HG03108 (cell line): ENCODE results near the gene YIPF2.
"Not testable (repeated sequence)": the region's sequence is repeated elsewhere in the genome, so short reads cannot be mapped to it uniquely, and the experiment has no call there.

ENCODE experiments used
- ATAC-seq: cut with Tn5 transposase; IDR thresholded peaks from one replicate; pipeline ENCODE4 v1.9.1; 2021; ENCODE audit warnings: moderate library complexity; ENCODE audit not compliant: unreplicated experiment

Gene YIPF2

GRCh38 chr19:10877608-10878007 lies 50.8 kb downstream of the YIPF2 start:
- ATAC-seq = not testable (repeated sequence)

GRCh38 chr19:10876459-10877240 lies 51.8 kb downstream of the YIPF2 start:
- ATAC-seq = peak; percentile 62

- no peak for ATAC-seq
Observed at GRCh38 chr19:10874024-10874423, 54.4 kb downstream of the YIPF2 start.

- ATAC-seq = no peak
Observed at GRCh38 chr19:10872546-10873107, 55.8 kb downstream of the YIPF2 start.
